ENCODE measurements around the gene RFX6. TPM values are rescaled to one million over a fixed set of nuclear protein-coding genes. Genes with fewer than 3 reads are reported as not detected.

RFX6 gene
- total RNA-seq, 1 donor from 2014 or later = 4.0 TPM

DNA sequence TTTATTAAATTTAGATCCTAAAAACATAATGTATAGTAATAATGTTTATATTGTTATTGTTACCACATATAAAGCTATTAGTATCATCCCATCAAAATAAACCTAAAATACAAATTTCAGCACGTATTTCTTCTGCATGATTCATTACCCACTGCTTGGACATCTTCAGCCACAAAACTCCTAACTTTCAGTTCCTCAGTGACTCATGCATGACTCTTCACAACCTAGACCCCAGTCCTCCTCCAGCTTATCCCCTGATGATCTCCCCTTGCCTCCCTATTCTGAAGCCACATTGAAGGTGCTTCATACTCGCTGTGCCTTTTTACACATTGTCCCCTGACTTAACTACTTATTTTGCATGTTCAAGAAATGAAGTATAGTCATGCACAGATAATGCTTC is 37.0 kb upstream of the RFX6 start:
- Mint-ChIP-seq H3K27me3 (ENCODE audit: low read depth) (peaks cover 8% of the 10 kb centered on the region), H3K4me3 (no peak overlapping the region), H3K27ac (no peak overlapping the region), H3K4me1 (peaks cover 6% of the 10 kb centered on the region), H3K36me3 (no peaks in the 10 kb centered on the region), H3K9me3 (peaks cover 8% of the 10 kb centered on the region)
- DNase-seq (ENCODE audit: low spot score in 2 of 2, unreplicated experiment in 2 of 2) = no peak
- TF ChIP-seq, protein P1, sequence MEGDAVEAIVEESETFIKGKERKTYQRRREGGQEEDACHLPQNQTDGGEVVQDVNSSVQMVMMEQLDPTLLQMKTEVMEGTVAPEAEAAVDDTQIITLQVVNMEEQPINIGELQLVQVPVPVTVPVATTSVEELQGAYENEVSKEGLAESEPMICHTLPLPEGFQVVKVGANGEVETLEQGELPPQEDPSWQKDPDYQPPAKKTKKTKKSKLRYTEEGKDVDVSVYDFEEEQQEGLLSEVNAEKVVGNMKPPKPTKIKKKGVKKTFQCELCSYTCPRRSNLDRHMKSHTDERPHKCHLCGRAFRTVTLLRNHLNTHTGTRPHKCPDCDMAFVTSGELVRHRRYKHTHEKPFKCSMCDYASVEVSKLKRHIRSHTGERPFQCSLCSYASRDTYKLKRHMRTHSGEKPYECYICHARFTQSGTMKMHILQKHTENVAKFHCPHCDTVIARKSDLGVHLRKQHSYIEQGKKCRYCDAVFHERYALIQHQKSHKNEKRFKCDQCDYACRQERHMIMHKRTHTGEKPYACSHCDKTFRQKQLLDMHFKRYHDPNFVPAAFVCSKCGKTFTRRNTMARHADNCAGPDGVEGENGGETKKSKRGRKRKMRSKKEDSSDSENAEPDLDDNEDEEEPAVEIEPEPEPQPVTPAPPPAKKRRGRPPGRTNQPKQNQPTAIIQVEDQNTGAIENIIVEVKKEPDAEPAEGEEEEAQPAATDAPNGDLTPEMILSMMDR (IDR thresholded peaks at IDR 0.05; ENCODE audit: unreplicated experiment) = no peak

DNA sequence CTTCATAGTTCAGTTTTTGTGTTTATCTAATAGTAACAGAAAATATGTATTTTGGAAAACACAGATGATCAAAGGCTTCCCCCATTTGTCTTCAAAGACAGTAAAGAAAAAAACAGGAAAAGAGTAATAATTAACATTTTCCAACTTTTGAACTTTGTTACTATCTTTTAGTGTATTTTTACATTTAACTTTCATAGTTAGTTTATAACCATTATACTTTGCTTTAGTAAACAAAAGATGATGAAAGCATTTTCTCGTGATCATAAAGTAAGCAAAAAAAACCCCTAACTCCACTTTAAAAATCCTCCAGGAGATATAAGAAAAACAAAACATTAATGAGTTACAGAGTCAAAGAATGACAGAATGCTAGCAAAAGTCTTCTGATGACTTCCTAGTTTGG is 34.6 kb upstream of the RFX6 start:
- Mint-ChIP-seq H3K36me3 (no peaks in the 10 kb centered on the region), H3K27ac (peak overlapping the region; percentile 47), H3K4me3 (no peak overlapping the region), H3K27me3 (ENCODE audit: low read depth) (peaks cover 2% of the 10 kb centered on the region), H3K9me3 (peaks cover 11% of the 10 kb centered on the region), H3K4me1 (peaks cover 6% of the 10 kb centered on the region)
- DNase-seq (ENCODE audit: low spot score in 2 of 2, unreplicated experiment in 2 of 2) = no peak
- TF ChIP-seq, protein P1 (IDR thresholded peaks at IDR 0.05; ENCODE audit: unreplicated experiment) = no peak

DNA sequence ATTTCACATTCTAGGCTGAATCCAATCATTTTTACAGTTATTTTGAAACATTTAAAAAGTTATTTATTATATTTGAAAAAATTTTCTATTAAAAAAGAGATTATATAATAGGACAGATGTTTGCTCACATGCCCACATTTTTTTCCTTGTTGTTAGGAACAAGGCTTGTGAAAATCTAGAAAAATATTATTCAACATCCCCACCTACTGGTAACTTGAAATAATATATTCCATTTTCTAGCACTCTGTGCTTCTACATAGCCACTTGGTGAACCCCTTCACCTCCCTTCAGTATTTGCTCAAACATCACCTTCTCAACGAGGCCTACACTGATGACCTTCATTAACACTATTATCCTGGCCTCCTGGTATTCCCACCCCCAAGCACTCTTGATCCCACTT is 29.8 kb upstream of the RFX6 start:
- TF ChIP-seq, protein P1 (IDR thresholded peaks at IDR 0.05; ENCODE audit: unreplicated experiment) = peak; percentile 53
- Mint-ChIP-seq H3K9me3 (peaks cover 16% of the 10 kb centered on the region), H3K4me1 (peaks cover 6% of the 10 kb centered on the region), H3K27ac (no peak overlapping the region), H3K27me3 (ENCODE audit: low read depth) (peaks cover 18% of the 10 kb centered on the region), H3K36me3 (no peaks in the 10 kb centered on the region), H3K4me3 (no peak overlapping the region)
- no peak for DNase-seq (ENCODE audit: low spot score in 2 of 2, unreplicated experiment in 2 of 2)

DNA sequence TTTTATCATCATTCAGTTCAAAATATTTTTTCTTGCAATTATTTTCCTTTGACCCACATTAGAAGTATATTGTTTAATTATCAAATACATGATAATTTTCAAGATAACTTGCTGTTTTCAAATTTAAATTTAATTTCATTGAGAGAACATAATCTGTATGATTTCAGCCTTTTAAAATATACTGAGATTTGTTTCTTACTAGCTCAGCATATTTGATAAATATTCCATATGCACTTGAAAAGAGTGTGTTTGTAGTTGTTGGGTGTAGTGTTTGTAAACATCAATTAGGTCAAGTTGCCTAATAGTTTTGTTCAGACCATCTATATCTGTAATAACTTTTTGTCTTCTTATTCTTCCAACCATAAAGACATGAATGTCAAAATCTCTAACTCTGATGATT is 19.0 kb upstream of the RFX6 start:
- H3K36me3 Mint-ChIP-seq = no peaks in the 10 kb centered on the region
- TF ChIP-seq, protein P1 (IDR thresholded peaks at IDR 0.05; ENCODE audit: unreplicated experiment) = no peak
- DNase-seq (ENCODE audit: low spot score in 2 of 2, unreplicated experiment in 2 of 2) = no peak
- no peaks in the 10 kb centered on the region for H3K27me3 Mint-ChIP-seq (ENCODE audit: low read depth)
- no peaks in the 10 kb centered on the region for H3K4me1 Mint-ChIP-seq
- peaks cover 45% of the 10 kb centered on the region for H3K9me3 Mint-ChIP-seq
- no peak overlapping the region for H3K27ac Mint-ChIP-seq
- no peak overlapping the region for H3K4me3 Mint-ChIP-seq

DNA sequence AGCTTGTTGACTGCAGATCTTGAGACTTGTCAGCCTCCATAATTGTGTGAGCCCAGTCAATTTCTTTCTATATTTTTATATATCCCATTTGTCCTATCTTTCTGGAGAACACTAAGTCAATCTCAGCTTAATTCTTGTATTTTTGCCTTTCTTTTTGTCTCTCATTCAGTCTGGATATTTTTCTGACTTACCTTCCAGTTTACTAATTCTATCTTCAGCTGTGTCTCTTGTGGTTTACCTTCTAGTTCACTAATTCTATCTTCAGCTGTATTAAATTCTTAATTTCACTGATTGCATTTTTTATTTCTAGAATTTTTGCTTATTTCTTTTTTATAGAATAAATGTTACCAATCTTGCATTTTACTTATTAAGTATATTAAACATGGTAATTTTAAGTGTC is 17.8 kb upstream of the RFX6 start:
- H3K27me3 Mint-ChIP-seq (ENCODE audit: low read depth) = no peaks in the 10 kb centered on the region
- H3K36me3 Mint-ChIP-seq = no peaks in the 10 kb centered on the region
- no peak for DNase-seq (ENCODE audit: low spot score in 2 of 2, unreplicated experiment in 2 of 2)
- no peaks in the 10 kb centered on the region for H3K4me1 Mint-ChIP-seq
- TF ChIP-seq, protein P1 (IDR thresholded peaks at IDR 0.05; ENCODE audit: unreplicated experiment) = no peak
- H3K9me3 Mint-ChIP-seq = peaks cover 34% of the 10 kb centered on the region
- H3K4me3 Mint-ChIP-seq = no peak overlapping the region
- no peak overlapping the region for H3K27ac Mint-ChIP-seq

DNA sequence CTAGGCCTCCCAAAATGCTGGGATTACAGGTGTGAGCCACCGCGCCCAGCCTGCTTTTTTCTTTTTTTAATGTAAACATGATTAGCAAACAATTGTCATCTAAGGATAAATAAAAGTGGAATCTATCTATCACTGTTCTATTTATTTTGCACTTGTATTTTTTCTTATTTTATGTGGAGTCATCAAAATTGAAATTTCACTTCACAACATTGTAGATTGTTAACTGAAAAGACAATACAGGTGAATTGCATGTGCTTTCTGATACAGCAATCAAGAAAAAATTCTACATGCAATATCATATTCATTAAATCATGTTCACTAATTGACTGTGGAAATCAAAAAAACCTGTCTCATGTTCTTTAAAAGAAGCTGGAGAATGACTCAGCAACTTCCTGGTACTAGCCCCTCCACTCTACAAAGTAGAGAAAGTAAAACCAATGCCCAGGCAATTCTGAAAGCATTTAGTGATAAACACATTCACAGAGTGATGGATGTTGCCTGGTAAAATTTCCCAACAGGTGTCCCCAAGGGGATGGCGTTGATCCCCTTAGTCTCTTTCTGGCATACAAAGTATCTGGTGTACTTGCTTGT is 10.7 kb upstream of the RFX6 start:
- no peaks in the 10 kb centered on the region for H3K4me1 Mint-ChIP-seq
- no peaks in the 10 kb centered on the region for H3K27me3 Mint-ChIP-seq (ENCODE audit: low read depth)
- TF ChIP-seq, protein P1 (IDR thresholded peaks at IDR 0.05; ENCODE audit: unreplicated experiment) = no peak
- no peak for DNase-seq (ENCODE audit: low spot score in 2 of 2, unreplicated experiment in 2 of 2)
- H3K36me3 Mint-ChIP-seq = no peaks in the 10 kb centered on the region
- peaks cover 7% of the 10 kb centered on the region for H3K9me3 Mint-ChIP-seq
- no peak overlapping the region for H3K4me3 Mint-ChIP-seq
- H3K27ac Mint-ChIP-seq = no peak overlapping the region

Measured in mesothelial cell of epicardium (in vitro differentiated cells).